Smooth muscle cell (in vitro differentiated cells): ENCODE data around the gene PPP1R9A. TPM values are rescaled to one million over a fixed set of nuclear protein-coding genes. Genes with fewer than 3 reads are reported as not detected.
A peak's percentile ranks its signal among the peaks of the same experiment; 100 is the strongest.

Source experiments
- DNase-seq: peaks from one replicate; lab custom pipeline; 2025; ENCODE audit not compliant: unreplicated experiment; lab: John Stamatoyannopoulos, UW
- H2AFZ ChIP-seq: fragments of 200-600 bp; sonication (generic); 2 replicates; pipeline ENCODE4 v1.6.0; 2016; ENCODE audit warnings: antibody characterized with exemption, low read depth, mild to moderate bottlenecking
- H3F3A ChIP-seq: fragments of 200-600 bp; sonication (generic); 2 replicates; pipeline ENCODE4 v1.6.0; 2017; ENCODE audit warnings: antibody characterized with exemption, low read depth
- H3K27ac ChIP-seq: fragments of 200-600 bp; sonication (generic); 2 replicates; pipeline ENCODE4 v1.5.1; 2016; ENCODE audit warnings: low read depth, mild to moderate bottlenecking
- H3K27me3 ChIP-seq: fragments of 200-600 bp; sonication (generic); 2 replicates; pipeline ENCODE4 v1.6.1; 2016; ENCODE audit warnings: low read depth, mild to moderate bottlenecking
- H3K36me3 ChIP-seq: fragments of 200-600 bp; sonication (generic); 2 replicates; pipeline ENCODE4 v1.5.1; 2016; ENCODE audit warnings: low read depth
- H3K4me1 ChIP-seq: fragments of 200-600 bp; sonication (generic); 2 replicates; pipeline ENCODE4 v1.5.1; 2016; ENCODE audit warnings: low read depth
- H3K4me2 ChIP-seq: fragments of 200-600 bp; sonication (generic); 2 replicates; pipeline ENCODE4 v1.6.0; 2016; ENCODE audit warnings: mild to moderate bottlenecking
- H3K4me3 ChIP-seq: fragments of 200-600 bp; sonication (generic); 2 replicates; pipeline ENCODE4 v1.5.1; 2016; ENCODE audit warnings: mild to moderate bottlenecking
- H3K79me2 ChIP-seq: fragments of 200-600 bp; sonication (generic); 2 replicates; pipeline ENCODE4 v1.6.0; 2016; ENCODE audit warnings: low read depth, mild to moderate bottlenecking
- H3K9ac ChIP-seq: fragments of 200-600 bp; sonication (generic); 2 replicates; pipeline ENCODE4 v1.6.0; 2016; ENCODE audit warnings: low read depth
- H3K9me3 ChIP-seq: fragments of 200-600 bp; sonication (generic); replicated peaks from 2 replicates; pipeline ENCODE4 v1.5.1; 2016; ENCODE audit warnings: low read depth
- H4K20me1 ChIP-seq: fragments of 200-600 bp; sonication (generic); 2 replicates; pipeline ENCODE4 v1.6.0; 2016; ENCODE audit warnings: low read depth
- WGBS: methylation state at CpG from one replicate; pipeline ENCODE4 v1.1.7; 2016; ENCODE audit warnings: low lambda C conversion rate; 5-methylcytosine and 5-hydroxymethylcytosine counted together
- polyA plus RNA-seq: library from polyadenylated mRNA; unstranded; fragments of >200 nt; fragmentation: Nextera tagmentation; extraction: Ambion mirVana; gene quantifications from 2 replicates; pipeline ENCODE4 v1.2.1, GENCODE V29; 2016
- total RNA-seq: library from RNA; depleted of rRNA; stranded (reverse); fragments of >200 nt; gene quantifications from 2 replicates; pipeline ENCODE4 v1.2.3, GENCODE V29; 2014
- TF ChIP-seq, protein P1 (sequence below): fragments of 200-600 bp; sonication (generic); IDR thresholded peaks from 2 replicates; pipeline ENCODE4 v1.5.1; 2017; ENCODE audit warnings: borderline replicate concordance, mild to moderate bottlenecking, antibody characterized with exemption; ENCODE audit not compliant: insufficient read depth, poor library complexity, severe bottlenecking

PPP1R9A gene
- total and polyA plus RNA-seq, 2 experiments from 2014 or later: 0.22 to 1.6 TPM

DNA sequence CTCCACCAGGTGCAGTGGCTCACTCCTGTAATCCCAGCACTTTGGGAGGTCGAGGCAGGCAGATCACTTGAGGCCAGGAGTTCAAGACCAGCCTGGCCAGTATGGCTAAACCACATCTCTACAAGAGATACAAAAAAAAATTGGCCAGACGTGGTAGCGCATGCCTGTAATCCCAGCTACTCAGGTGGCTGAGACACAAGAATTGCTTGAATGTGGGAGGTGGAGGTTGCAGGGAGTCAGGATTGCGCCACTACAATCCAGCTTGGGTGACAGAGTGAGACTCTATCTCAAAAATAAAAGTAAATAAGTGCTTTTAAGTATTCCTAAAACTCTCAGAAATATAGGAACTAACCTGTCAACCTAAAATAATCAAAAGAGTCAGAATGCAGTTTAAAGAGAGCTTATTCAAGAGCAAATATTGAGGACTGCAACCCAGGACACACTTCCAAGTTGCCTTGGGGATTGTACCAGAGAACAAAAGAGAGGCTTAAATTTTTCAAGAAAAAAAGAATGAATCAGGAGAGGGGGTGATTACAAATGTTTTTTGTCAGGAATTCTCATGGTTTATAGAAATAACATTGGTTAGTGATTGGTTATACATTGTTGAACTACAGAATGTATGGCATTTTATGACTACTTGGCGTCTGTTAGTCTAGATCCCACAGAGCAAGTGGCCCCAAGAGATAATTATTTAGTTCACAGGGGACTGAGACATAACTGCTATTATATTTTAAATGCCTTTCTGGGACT is 33.2 kb upstream of the PPP1R9A start:
- no peaks in the 10 kb centered on the region for H3K9me3 ChIP-seq
- H3K79me2 ChIP-seq: no peaks in the 10 kb centered on the region
- no peak overlapping the region for H3K4me2 ChIP-seq
- no peaks in the 10 kb centered on the region for H3K36me3 ChIP-seq
- no peak overlapping the region for H3K27ac ChIP-seq
- no peaks in the 10 kb centered on the region for H3K27me3 ChIP-seq
- DNase-seq: no peak
- no peaks in the 10 kb centered on the region for H3K4me1 ChIP-seq
- 86% methylated on average over 5 of the region's 5 CpGs for WGBS
- TF ChIP-seq, protein P1, sequence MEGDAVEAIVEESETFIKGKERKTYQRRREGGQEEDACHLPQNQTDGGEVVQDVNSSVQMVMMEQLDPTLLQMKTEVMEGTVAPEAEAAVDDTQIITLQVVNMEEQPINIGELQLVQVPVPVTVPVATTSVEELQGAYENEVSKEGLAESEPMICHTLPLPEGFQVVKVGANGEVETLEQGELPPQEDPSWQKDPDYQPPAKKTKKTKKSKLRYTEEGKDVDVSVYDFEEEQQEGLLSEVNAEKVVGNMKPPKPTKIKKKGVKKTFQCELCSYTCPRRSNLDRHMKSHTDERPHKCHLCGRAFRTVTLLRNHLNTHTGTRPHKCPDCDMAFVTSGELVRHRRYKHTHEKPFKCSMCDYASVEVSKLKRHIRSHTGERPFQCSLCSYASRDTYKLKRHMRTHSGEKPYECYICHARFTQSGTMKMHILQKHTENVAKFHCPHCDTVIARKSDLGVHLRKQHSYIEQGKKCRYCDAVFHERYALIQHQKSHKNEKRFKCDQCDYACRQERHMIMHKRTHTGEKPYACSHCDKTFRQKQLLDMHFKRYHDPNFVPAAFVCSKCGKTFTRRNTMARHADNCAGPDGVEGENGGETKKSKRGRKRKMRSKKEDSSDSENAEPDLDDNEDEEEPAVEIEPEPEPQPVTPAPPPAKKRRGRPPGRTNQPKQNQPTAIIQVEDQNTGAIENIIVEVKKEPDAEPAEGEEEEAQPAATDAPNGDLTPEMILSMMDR: no peak
- no peak overlapping the region for H3K9ac ChIP-seq
- no peak overlapping the region for H3K4me3 ChIP-seq
- H3F3A ChIP-seq: no peaks in the 10 kb centered on the region
- H4K20me1 ChIP-seq: no peaks in the 10 kb centered on the region
- H2AFZ ChIP-seq: no peak overlapping the region

DNA sequence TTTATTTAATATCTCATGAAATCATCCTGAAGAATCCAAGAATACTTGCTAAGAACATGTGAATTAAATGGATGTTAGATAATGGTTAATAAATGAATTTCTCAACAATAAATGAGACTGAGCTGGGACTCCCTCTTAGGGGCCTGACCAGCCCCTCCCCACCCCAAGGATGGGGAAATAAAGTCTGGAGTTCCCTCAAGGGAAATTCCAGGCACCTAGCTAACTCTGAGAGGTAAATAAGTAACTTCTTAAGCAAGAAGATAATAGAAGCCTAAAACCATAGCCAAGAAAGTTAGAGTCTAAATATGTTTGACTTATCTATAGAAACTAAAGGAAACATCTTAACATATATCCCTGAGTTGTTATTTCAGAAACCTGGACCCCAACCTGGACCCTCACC is 32.2 kb upstream of the PPP1R9A start:
- Histone ChIP-seq H3K4me2 (no peak overlapping the region), H3K27ac (no peak overlapping the region), H3K9me3 (no peaks in the 10 kb centered on the region), H3K4me3 (no peak overlapping the region), H3K9ac (no peak overlapping the region), H4K20me1 (no peaks in the 10 kb centered on the region), H2AFZ (no peak overlapping the region), H3K79me2 (no peaks in the 10 kb centered on the region), H3K36me3 (no peaks in the 10 kb centered on the region), H3K27me3 (no peaks in the 10 kb centered on the region), H3K4me1 (no peaks in the 10 kb centered on the region), H3F3A (no peaks in the 10 kb centered on the region)
- TF ChIP-seq, protein P1: no peak
- no peak for DNase-seq

DNA sequence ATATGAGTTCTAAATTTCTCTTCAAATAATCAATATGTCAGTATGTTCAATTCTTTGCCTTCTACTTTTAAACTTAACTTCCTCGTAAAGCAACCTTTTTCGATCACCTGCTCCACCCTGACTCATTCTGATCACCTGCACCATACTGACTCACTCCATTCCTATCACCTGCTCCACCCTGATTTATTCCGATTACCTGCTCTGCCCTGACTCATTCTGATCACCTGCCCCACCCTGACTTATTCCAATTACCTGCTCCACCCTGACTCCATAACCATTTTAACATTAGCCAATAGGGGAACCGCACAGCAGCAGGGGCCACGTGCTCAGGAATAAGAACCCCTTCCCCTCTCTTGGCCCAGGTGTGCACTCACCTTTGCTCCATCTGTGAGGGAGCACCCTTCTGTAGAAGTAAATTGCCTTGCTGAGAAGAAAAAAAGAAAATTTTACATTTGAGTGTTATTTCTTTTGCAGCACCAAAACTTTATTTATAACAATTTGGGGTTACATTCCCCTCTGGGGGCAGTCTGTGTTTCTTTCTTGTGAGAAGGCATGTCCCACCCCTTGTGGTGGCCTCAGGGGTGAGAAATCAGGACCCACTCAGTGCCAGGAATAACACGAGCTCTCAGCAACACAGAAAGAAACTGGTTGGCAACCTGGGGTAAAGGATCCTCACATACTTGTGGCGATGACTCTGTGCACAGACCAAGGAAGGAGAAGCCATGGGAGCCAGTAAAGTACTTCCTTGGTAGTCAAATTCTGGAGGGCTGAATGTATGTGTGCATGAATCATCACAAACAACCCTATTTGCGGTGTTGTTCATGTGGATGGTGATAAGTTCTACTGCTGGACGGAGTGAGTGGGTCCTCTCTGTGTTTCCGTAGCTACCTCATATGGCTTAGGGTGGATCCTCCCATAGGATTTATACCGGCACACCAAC is 29.4 kb upstream of the PPP1R9A start:
- Histone ChIP-seq H3K36me3 (no peaks in the 10 kb centered on the region), H3K4me2 (peak overlapping the region; percentile 23), H2AFZ (no peak overlapping the region), H3K4me3 (no peak overlapping the region), H3K9ac (peak overlapping the region; percentile 68), H3K27me3 (no peaks in the 10 kb centered on the region), H3K79me2 (no peaks in the 10 kb centered on the region), H4K20me1 (no peaks in the 10 kb centered on the region), H3K27ac (peak overlapping the region; percentile 90), H3F3A (no peaks in the 10 kb centered on the region), H3K9me3 (no peaks in the 10 kb centered on the region), H3K4me1 (no peaks in the 10 kb centered on the region)
- WGBS: 55% methylated on average over 11 of the region's 11 CpGs
- DNase-seq: no peak
- TF ChIP-seq, protein P1: no peak
